HUES6 (cell line): ENCODE results near the gene CALM1.

ENCODE experiments used
- H3K27ac ChIP-seq: 2 replicates; pipeline ENCODE4 v1.7.0; 2013; ENCODE audit warnings: low read depth, mild to moderate bottlenecking, low read length, inconsistent platforms
- H3K27me3 ChIP-seq: 2 replicates; pipeline ENCODE4 v1.6.1; 2013; ENCODE audit warnings: low read length; ENCODE audit not compliant: control insufficient read depth, insufficient read depth
- H3K36me3 ChIP-seq: 2 replicates; pipeline ENCODE4 v1.6.1; 2013; ENCODE audit warnings: low read length; ENCODE audit not compliant: control insufficient read depth, insufficient read depth
- H3K4me1 ChIP-seq: 2 replicates; pipeline ENCODE4 v1.6.1; 2013; ENCODE audit warnings: low read length; ENCODE audit not compliant: control insufficient read depth, insufficient read depth
- H3K4me3 ChIP-seq: 2 replicates; pipeline ENCODE4 v1.5.1; 2013; ENCODE audit warnings: low read depth, low read length
- H3K9ac ChIP-seq: one replicate; pipeline ENCODE4 v1.6.1; 2013; ENCODE audit warnings: mild to moderate bottlenecking, low read length
- H3K9me3 ChIP-seq: 2 replicates; pipeline ENCODE4 v1.6.1; 2013; ENCODE audit warnings: low read depth, low read length; ENCODE audit not compliant: control insufficient read depth, insufficient read depth

CALM1 gene

DNA sequence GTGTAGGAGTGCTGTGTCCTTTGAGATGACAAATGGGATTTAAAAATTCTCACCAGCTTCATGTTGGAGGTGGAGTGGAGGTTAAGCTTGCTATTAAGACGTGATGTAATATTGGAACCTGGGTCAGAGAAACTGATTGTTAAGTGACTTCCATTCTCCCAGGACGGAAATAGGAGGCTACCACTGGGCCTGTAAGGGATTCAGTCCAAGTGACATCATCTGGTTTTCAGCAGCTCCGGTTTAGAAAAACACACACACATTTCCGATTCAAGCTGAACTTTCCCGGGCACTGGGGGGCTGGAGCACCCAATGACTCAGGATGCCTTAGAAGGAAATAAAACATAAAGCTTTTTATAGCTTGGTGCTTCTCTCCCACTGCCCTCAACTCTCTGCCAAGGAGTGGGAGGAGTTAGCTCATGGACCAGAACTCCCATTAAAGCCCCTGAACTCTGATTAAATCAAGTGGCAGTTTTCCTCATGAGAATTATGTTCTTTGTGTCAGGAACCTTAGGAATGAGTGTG is 12.4 kb downstream of the CALM1 start:
- H3K4me3 ChIP-seq = no peak overlapping the region
- no peaks in the 10 kb centered on the region for H3K27me3 ChIP-seq
- H3K36me3 ChIP-seq = peaks cover 17% of the 10 kb centered on the region
- H3K9me3 ChIP-seq = no peaks in the 10 kb centered on the region
- no peak overlapping the region for H3K9ac ChIP-seq
- 0 out of 2 replicates have a peak, but pooled peaks cover 6% of the 10 kb centered on the region for H3K4me1 ChIP-seq
- H3K27ac ChIP-seq = no peak overlapping the region

DNA sequence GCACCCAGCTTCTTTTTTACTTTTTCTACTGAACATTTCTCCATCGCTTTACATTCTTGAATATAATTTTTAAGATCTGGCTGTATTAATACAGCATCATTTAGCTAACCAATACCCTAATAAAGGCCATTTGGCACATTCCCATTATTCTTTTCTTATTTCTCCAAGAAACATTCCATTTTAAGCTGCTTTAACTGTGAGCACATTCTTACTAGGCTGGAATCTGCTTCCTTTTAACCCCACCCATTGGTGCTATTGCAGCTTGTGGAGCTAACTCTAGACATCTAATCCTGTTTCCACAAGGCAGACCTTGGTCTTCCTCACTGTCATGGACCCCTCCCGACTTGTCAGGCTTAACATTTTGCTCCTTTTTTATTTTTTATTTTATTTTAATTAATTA is 15.2 kb downstream of the CALM1 start:
- H3K36me3 ChIP-seq = no peaks in the 10 kb centered on the region
- no peaks in the 10 kb centered on the region for H3K27me3 ChIP-seq
- H3K27ac ChIP-seq = no peak overlapping the region
- H3K9ac ChIP-seq = no peak overlapping the region
- no peaks in the 10 kb centered on the region for H3K9me3 ChIP-seq
- H3K4me3 ChIP-seq = no peak overlapping the region
- no peaks in the 10 kb centered on the region for H3K4me1 ChIP-seq

DNA sequence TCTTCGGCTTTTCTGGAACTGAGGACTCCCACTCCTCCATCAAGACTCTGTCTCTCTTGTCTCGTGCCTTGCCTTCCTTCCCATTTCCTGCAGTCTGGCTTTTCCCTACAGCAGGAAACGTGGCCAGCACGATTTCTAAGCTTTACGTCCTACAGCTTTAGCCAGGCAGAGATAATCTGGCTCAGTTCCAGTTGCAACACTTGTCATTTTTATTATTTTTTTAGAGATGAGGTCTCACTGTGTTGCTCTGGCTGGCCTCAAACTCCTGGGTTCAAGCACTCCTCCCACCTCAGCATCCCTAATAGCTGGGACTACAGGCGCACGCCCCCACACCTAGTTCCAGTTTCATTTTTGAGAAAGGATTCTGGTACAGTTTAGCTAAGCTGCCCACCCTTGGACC is 19.9 kb downstream of the CALM1 start:
- H3K27ac ChIP-seq = no peak overlapping the region
- no peak overlapping the region for H3K9ac ChIP-seq

DNA sequence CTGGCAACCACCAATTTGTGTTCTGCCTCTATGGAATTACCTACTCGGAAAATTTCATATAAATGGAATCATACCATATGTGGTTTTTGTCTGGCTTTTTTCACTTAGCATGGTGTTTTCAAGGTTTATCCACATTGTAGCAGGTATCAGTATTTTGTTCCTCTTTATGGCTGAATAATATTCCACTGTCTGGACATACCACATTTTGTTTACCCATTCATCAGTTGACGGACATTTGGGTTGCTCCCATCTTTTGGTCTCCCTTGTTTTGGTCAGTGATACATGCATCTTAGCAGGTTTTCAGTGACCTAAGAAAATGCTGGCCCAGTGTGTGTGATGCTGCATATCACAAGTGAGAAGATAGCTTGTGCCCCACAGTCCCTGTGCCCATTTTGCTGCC is 21.2 kb downstream of the CALM1 start:
- no peaks in the 10 kb centered on the region for H3K27me3 ChIP-seq
- no peaks in the 10 kb centered on the region for H3K4me1 ChIP-seq
- H3K9ac ChIP-seq = no peak overlapping the region
- H3K4me3 ChIP-seq = no peak overlapping the region
- 0 out of 2 replicates have a peak, but pooled peaks cover 3% of the 10 kb centered on the region for H3K9me3 ChIP-seq
- no peak overlapping the region for H3K27ac ChIP-seq
- no peaks in the 10 kb centered on the region for H3K36me3 ChIP-seq

More for the DNA sequence above, 19.9 kb downstream of the CALM1 start:
- Histone ChIP-seq H3K4me3 (no peak overlapping the region), H3K4me1 (no peaks in the 10 kb centered on the region), H3K9me3 (0 out of 2 replicates have a peak, but pooled peaks cover 3% of the 10 kb centered on the region), H3K27me3 (no peaks in the 10 kb centered on the region), H3K36me3 (no peaks in the 10 kb centered on the region)

DNA sequence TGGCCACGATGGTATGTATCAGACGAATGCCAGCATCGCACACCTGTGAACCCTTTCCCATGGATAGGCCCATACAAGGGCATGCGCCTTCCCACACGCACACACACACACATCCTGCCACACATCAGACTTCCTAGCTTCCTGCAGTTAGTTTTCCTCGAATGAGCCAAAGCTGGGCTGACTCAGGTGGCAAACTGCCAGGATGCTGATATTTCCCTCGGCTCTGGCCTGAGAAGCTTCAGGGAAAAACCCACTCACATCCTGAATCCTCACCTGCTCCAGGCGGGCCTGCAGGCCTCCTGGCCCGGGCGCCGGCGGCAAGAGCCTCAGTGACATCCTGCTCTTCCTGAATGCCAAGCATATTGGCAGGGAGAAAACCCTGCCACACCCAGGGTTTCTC is 22.4 kb downstream of the CALM1 start:
- 0 out of 2 replicates have a peak, but pooled peaks cover 3% of the 10 kb centered on the region for H3K9me3 ChIP-seq
- no peak overlapping the region for H3K27ac ChIP-seq
- H3K4me3 ChIP-seq = no peak overlapping the region
- H3K9ac ChIP-seq = no peak overlapping the region
- H3K4me1 ChIP-seq = peaks cover 5% of the 10 kb centered on the region
- no peaks in the 10 kb centered on the region for H3K36me3 ChIP-seq
- no peaks in the 10 kb centered on the region for H3K27me3 ChIP-seq

DNA sequence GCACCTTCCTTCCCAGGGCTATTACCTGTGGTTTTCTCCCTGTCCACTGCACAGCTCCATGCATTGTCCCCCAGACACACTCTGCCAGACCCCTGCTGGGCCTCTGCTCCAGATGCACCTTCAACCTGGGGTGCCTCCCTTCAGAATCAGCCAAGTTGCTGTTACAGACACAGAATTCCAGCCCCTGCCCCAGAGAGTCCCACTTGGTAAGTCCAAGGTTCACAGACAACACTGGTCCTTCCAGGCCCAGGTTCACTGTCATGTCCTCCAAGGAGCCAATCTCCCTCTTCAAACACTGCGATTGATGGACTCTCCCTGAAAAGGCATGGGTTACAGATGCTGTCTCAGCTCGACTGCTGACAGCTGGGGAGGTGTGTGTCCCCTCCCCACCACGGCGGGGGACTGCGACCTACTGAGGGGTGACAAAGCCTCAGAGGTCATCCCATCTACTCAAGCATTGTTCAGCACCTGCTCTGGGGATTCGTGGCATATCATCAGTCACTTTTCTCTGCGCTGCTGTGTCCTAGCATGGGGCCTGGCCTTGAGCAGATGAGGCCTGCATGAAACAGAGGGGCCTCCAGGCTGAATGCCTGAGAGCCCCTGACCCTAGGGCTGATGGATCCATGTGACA is 24.3 kb downstream of the CALM1 start:
- Histone ChIP-seq H3K27me3 (no peaks in the 10 kb centered on the region), H3K4me1 (peaks cover 17% of the 10 kb centered on the region), H3K9me3 (0 out of 2 replicates have a peak, but pooled peaks cover 3% of the 10 kb centered on the region), H3K4me3 (no peak overlapping the region), H3K36me3 (no peaks in the 10 kb centered on the region), H3K27ac (no peak overlapping the region), H3K9ac (no peak overlapping the region)

DNA sequence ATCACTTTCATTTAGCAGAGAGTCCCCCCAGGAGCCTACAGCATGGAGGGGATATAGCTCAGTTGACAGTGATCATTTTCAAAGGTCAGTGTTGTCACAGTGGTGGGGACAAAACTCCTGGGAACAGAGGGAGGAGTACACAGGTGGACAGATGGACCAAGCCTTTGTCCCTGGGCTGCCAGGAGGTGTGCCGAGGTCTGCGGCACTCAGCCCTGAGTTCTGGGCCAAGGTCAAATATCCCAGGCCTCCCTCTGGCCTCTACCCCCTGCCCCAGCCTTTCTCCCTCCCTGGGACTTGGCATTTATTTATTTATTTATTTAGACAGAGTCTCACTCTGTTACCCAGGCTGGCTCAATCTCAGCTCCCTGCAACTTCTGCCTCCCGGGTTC is 24.8 kb downstream of the CALM1 start:
- H3K9me3 ChIP-seq = 0 out of 2 replicates have a peak, but pooled peaks cover 3% of the 10 kb centered on the region
- H3K4me1 ChIP-seq = peaks cover 17% of the 10 kb centered on the region
- H3K27me3 ChIP-seq = no peaks in the 10 kb centered on the region
- no peak overlapping the region for H3K27ac ChIP-seq
- no peak overlapping the region for H3K4me3 ChIP-seq
- H3K9ac ChIP-seq = no peak overlapping the region
- no peaks in the 10 kb centered on the region for H3K36me3 ChIP-seq

DNA sequence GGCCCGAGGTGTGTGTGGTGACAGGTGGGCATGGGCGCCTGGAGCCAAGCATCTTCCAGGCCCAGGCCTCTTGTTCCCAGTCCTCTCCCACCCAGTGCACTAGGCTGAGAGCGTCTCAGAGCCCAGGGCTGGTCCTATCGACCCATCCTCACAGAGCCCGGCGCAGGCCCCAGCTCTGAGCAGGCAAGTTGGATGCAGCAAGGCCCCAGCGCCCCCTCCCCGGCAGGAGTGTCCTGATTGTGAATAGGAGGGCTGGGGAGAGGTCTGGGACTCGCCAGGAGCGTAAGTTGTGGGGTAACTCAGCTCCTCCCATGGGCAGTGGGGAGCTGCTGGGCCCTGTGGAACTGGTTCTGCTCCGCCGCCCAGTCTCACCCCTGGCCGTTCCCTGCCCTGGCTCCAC is 26.3 kb downstream of the CALM1 start:
- Histone ChIP-seq H3K27me3 (no peaks in the 10 kb centered on the region), H3K27ac (no peak overlapping the region), H3K4me3 (no peak overlapping the region), H3K9ac (no peak overlapping the region), H3K9me3 (0 out of 2 replicates have a peak, but pooled peaks cover under 1% of the 10 kb centered on the region), H3K36me3 (no peaks in the 10 kb centered on the region), H3K4me1 (peaks cover 17% of the 10 kb centered on the region)

DNA sequence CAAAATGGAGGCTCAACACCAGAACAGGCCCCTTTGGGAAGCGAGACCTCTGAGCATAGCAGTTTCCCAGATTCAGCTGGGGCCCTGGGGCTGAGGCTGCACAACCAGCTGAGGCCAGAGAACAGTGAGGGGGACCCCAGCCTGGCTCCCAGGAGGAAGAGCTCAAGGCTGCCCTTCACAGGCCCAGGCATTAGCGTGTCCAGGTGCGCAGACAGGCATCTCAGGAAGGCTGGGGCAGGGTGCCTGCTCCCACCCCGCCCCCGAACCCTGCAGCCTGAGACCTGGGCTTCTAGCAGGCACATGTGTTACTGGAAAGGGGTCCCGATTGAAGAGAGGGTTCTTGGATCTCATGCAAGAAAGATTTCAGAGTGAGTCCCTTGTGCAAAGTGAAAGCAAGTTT is 27.2 kb downstream of the CALM1 start:
- Histone ChIP-seq H3K9me3 (0 out of 2 replicates have a peak, but pooled peaks cover 1% of the 10 kb centered on the region), H3K27me3 (no peaks in the 10 kb centered on the region), H3K4me1 (peaks cover 17% of the 10 kb centered on the region), H3K36me3 (no peaks in the 10 kb centered on the region), H3K9ac (no peak overlapping the region), H3K4me3 (no peak overlapping the region), H3K27ac (peak overlapping the region; percentile 19; the same call in 1 of the 2 replicates)

DNA sequence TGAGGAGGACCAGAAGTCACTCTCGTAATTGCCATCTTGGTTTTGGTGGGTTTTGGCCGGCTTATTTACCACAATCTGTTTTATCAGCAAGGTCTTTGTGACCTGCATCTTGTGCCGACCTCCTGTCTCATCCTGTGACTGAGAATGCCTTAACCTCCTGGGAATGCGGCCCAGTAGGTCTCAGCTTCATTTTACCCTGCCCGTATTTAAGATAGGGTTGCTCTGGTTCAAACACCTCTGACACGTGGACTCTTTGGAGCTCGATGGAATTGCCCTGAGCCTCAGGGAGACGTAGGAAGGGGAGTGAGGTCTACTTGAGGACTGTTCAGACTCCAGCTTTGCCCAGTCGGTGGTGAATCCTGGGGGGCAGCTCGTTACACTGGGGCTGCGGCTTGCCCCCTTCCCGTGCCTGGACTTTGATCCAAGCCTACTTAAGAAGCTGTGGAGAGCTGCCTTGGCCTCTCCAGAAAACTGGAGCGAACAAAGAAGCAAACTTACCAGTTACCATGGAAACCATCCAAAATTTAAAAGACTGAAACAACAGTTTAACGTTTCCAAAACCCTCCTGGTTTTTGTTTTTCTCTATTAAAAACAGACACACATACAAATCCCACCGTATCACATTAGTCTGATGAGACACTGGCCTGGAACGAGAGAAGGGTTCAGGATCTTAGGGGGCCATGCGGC is 28.0 kb downstream of the CALM1 start:
- H3K4me1 ChIP-seq = peaks cover 17% of the 10 kb centered on the region
- no peaks in the 10 kb centered on the region for H3K27me3 ChIP-seq
- no peaks in the 10 kb centered on the region for H3K36me3 ChIP-seq
- H3K9me3 ChIP-seq = 0 out of 2 replicates have a peak, but pooled peaks cover 4% of the 10 kb centered on the region
- H3K9ac ChIP-seq = no peak overlapping the region
- no peak overlapping the region for H3K4me3 ChIP-seq
- H3K27ac ChIP-seq = no peak overlapping the region

DNA sequence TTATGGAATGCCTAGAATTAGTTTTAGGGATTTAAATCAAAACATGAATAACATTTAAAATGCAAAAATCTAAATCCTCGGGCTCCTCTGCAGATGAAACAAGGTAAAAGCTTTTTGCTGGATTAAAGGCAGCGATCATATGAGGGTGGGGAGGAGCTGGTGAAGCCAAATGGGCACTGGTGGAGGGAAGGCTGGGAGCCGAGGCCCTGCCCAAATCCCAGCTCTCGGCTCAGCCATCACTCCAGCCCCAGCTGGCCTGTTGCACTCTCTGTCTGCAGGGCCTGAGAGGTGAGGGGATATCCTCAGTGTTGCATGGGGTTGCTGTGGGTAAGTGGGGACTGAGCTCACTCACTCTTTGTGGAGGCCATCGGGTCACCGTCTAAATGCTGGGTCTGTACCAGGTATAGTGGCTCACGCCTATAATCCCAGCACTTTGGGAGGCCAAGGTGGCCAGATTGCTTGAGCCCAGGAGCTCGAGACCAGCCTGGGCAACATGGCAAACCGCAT is 28.6 kb downstream of the CALM1 start:
- Histone ChIP-seq H3K27ac (no peak overlapping the region), H3K4me3 (no peak overlapping the region), H3K4me1 (peaks cover 17% of the 10 kb centered on the region), H3K36me3 (no peaks in the 10 kb centered on the region), H3K9me3 (0 out of 2 replicates have a peak, but pooled peaks cover 4% of the 10 kb centered on the region), H3K9ac (no peak overlapping the region), H3K27me3 (no peaks in the 10 kb centered on the region)
